ENCODE data around the gene TMEM187.
A peak's percentile ranks its signal among the peaks of the same experiment; 100 is the strongest.

The TMEM187 gene

DNA sequence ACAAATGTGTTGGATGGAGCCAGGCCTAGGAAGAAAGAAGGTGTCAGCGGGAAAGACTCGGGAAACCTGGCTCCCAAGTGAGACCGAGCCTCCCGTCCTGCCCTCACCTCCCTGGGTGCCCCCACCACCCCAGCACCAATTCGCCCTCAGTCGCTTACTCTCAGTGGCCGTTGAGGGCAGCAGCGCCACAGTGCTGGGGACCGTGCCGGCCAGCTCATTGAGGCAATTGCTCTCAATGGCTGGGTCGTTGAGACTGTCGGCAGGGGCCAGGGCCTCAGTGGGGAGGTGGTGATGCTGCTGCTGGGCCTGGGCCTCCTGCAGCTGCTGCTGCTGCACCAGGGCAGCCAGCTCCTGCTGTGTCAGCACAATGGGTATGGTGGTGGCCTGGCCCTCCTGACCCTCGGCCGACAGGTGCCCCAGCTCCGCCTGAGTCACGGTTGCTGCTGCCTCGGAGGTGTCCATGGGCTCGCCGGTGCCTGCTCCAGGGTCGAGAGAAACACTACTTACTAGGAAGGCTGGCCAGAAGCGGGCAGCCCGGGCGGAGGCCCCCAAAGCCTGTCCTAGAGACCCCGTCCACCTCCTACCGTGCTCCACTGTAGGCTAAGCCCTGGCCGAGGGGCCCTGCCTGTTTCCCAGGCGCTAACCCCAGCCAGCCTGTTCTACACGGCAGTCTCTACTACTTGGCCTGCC is 20.7 kb upstream of the TMEM187 start:
- no peaks in the 10 kb centered on the region for H3K4me1 ChIP-seq
- H3K36me3 ChIP-seq (ENCODE audit: control insufficient read depth, insufficient read depth, low read length): no peaks in the 10 kb centered on the region
- H3K27me3 ChIP-seq (ENCODE audit: control insufficient read depth, insufficient read depth, low read length): no peaks in the 10 kb centered on the region
- H3K4me3 ChIP-seq (ENCODE audit: low read depth, low read length): no peak overlapping the region
- no peak overlapping the region for H3K9ac ChIP-seq
- H3K9me3 ChIP-seq (ENCODE audit: control insufficient read depth, low read length): no peaks in the 10 kb centered on the region
- no peak overlapping the region for H3K4me2 ChIP-seq (ENCODE audit: low read length)
- H2AFZ ChIP-seq: no peak overlapping the region
- no peak overlapping the region for H3K27ac ChIP-seq
- TF ChIP-seq, protein P1, sequence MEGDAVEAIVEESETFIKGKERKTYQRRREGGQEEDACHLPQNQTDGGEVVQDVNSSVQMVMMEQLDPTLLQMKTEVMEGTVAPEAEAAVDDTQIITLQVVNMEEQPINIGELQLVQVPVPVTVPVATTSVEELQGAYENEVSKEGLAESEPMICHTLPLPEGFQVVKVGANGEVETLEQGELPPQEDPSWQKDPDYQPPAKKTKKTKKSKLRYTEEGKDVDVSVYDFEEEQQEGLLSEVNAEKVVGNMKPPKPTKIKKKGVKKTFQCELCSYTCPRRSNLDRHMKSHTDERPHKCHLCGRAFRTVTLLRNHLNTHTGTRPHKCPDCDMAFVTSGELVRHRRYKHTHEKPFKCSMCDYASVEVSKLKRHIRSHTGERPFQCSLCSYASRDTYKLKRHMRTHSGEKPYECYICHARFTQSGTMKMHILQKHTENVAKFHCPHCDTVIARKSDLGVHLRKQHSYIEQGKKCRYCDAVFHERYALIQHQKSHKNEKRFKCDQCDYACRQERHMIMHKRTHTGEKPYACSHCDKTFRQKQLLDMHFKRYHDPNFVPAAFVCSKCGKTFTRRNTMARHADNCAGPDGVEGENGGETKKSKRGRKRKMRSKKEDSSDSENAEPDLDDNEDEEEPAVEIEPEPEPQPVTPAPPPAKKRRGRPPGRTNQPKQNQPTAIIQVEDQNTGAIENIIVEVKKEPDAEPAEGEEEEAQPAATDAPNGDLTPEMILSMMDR (IDR thresholded peaks at IDR 0.05): no peak
- H3K79me2 ChIP-seq: no peaks in the 10 kb centered on the region

- Histone ChIP-seq H3K4me2 (ENCODE audit: low read length) (no peak overlapping the region), H2AFZ (no peak overlapping the region), H3K9ac (no peak overlapping the region), H3K4me1 (no peaks in the 10 kb centered on the region), H3K36me3 (ENCODE audit: control insufficient read depth, insufficient read depth, low read length) (no peaks in the 10 kb centered on the region), H3K27ac (no peak overlapping the region), H3K9me3 (ENCODE audit: control insufficient read depth, low read length) (no peaks in the 10 kb centered on the region), H3K27me3 (ENCODE audit: control insufficient read depth, insufficient read depth, low read length) (no peaks in the 10 kb centered on the region), H3K4me3 (ENCODE audit: low read depth, low read length) (no peak overlapping the region), H3K79me2 (no peaks in the 10 kb centered on the region)
- TF ChIP-seq, protein P1 (IDR thresholded peaks at IDR 0.05): no peak
These were observed 20.1 kb upstream of the TMEM187 start for GRCh38 chrX:153952373-153953026.

- Histone ChIP-seq H3K4me1 (no peaks in the 10 kb centered on the region), H3K4me2 (ENCODE audit: low read length) (no peak overlapping the region), H3K27ac (no peak overlapping the region), H3K79me2 (no peaks in the 10 kb centered on the region), H3K9me3 (ENCODE audit: control insufficient read depth, low read length) (no peaks in the 10 kb centered on the region), H3K36me3 (ENCODE audit: control insufficient read depth, insufficient read depth, low read length) (no peaks in the 10 kb centered on the region), H3K4me3 (ENCODE audit: low read depth, low read length) (no peak overlapping the region), H2AFZ (no peak overlapping the region), H3K27me3 (ENCODE audit: control insufficient read depth, insufficient read depth, low read length) (no peaks in the 10 kb centered on the region), H3K9ac (no peak overlapping the region)
- TF ChIP-seq, protein P1 (IDR thresholded peaks at IDR 0.05): peak; percentile 95
These were observed 19.2 kb upstream of the TMEM187 start for GRCh38 chrX:153953342-153953830.

- Histone ChIP-seq H2AFZ (no peak overlapping the region), H3K27me3 (ENCODE audit: control insufficient read depth, insufficient read depth, low read length) (no peaks in the 10 kb centered on the region), H3K4me3 (ENCODE audit: low read depth, low read length) (no peak overlapping the region), H3K4me2 (ENCODE audit: low read length) (no peak overlapping the region), H3K36me3 (ENCODE audit: control insufficient read depth, insufficient read depth, low read length) (no peaks in the 10 kb centered on the region), H3K27ac (no peak overlapping the region), H3K9me3 (ENCODE audit: control insufficient read depth, low read length) (no peaks in the 10 kb centered on the region), H3K4me1 (no peaks in the 10 kb centered on the region), H3K9ac (no peak overlapping the region), H3K79me2 (no peaks in the 10 kb centered on the region)
- TF ChIP-seq, protein P1 (IDR thresholded peaks at IDR 0.05): no peak
These were observed 18.5 kb upstream of the TMEM187 start for GRCh38 chrX:153953892-153954557.
